HUES48 (cell line): Measurements from ENCODE around the gene PRAC2.

ENCODE experiments used
- H3K27ac ChIP-seq: one replicate; pipeline ENCODE4 v1.7.0; 2013; ENCODE audit warnings: low read depth, low read length, inconsistent platforms
- H3K27me3 ChIP-seq: 2 replicates; pipeline ENCODE4 v1.6.1; 2013; ENCODE audit warnings: mild to moderate bottlenecking, low read length; ENCODE audit not compliant: control insufficient read depth, insufficient read depth
- H3K36me3 ChIP-seq: 2 replicates; pipeline ENCODE4 v1.6.1; 2013; ENCODE audit warnings: low read length; ENCODE audit not compliant: control insufficient read depth, insufficient read depth
- H3K4me1 ChIP-seq: 2 replicates; pipeline ENCODE4 v1.6.1; 2013; ENCODE audit warnings: mild to moderate bottlenecking, low read length; ENCODE audit not compliant: control insufficient read depth, insufficient read depth
- H3K4me3 ChIP-seq: 2 replicates; pipeline ENCODE4 v1.5.1; 2013; ENCODE audit warnings: mild to moderate bottlenecking, low read depth, low read length
- H3K9ac ChIP-seq: 2 replicates; pipeline ENCODE4 v1.6.1; 2013; ENCODE audit warnings: mild to moderate bottlenecking, low read depth, low read length, moderate library complexity
- H3K9me3 ChIP-seq: 2 replicates; pipeline ENCODE4 v1.6.1; 2013; ENCODE audit warnings: low read length; ENCODE audit not compliant: control insufficient read depth, insufficient read depth

PRAC2 gene

GRCh38 chr17:48722915-48723422 lies at the start of gene PRAC2:
PRAC2 (plus strand) TSS chr17:48723185; CDS start chr17:48724411, 1,226 bp downstream.
- H3K9me3 ChIP-seq, result peaks cover 2% of the 10 kb centered on the region
- no peak within 1 kb of the TSS for H3K9ac ChIP-seq
- no peak within 1 kb of the TSS for H3K27ac ChIP-seq
- H3K36me3 ChIP-seq, result no peaks in the 10 kb centered on the region
- H3K27me3 ChIP-seq, result peaks cover 100% of the 10 kb centered on the region
- H3K4me1 ChIP-seq, result peaks cover 48% of the 10 kb centered on the region
- peak within 1 kb of the TSS; percentile 38 for H3K4me3 ChIP-seq

- Histone ChIP-seq H3K27me3 (peaks cover 77% of the 10 kb centered on the region), H3K4me1 (no peaks in the 10 kb centered on the region), H3K9me3 (no peaks in the 10 kb centered on the region), H3K36me3 (no peaks in the 10 kb centered on the region), H3K4me3 (no peak overlapping the region), H3K27ac (no peak overlapping the region), H3K9ac (no peak overlapping the region)
Observed at GRCh38 chr17:48676963-48677558, 45.9 kb upstream of the PRAC2 start.

- H3K9ac ChIP-seq, result no peak overlapping the region
- H3K9me3 ChIP-seq, result no peaks in the 10 kb centered on the region
- no peaks in the 10 kb centered on the region for H3K4me1 ChIP-seq
- H3K4me3 ChIP-seq, result peak overlapping the region; percentile 49; the same call in 1 of the 2 replicates
- H3K27me3 ChIP-seq, result peaks cover 66% of the 10 kb centered on the region
- H3K27ac ChIP-seq, result no peak overlapping the region
- no peaks in the 10 kb centered on the region for H3K36me3 ChIP-seq
Observed at GRCh38 chr17:48678141-48678971, 44.6 kb upstream of the PRAC2 start.

GRCh38 chr17:48679385-48680096 lies 43.4 kb upstream of the PRAC2 start:
- H3K36me3 ChIP-seq, result no peaks in the 10 kb centered on the region
- H3K4me3 ChIP-seq, result no peak overlapping the region
- peaks cover 57% of the 10 kb centered on the region for H3K27me3 ChIP-seq
- no peak overlapping the region for H3K9ac ChIP-seq
- H3K9me3 ChIP-seq, result no peaks in the 10 kb centered on the region
- no peaks in the 10 kb centered on the region for H3K4me1 ChIP-seq
- H3K27ac ChIP-seq, result no peak overlapping the region

DNA sequence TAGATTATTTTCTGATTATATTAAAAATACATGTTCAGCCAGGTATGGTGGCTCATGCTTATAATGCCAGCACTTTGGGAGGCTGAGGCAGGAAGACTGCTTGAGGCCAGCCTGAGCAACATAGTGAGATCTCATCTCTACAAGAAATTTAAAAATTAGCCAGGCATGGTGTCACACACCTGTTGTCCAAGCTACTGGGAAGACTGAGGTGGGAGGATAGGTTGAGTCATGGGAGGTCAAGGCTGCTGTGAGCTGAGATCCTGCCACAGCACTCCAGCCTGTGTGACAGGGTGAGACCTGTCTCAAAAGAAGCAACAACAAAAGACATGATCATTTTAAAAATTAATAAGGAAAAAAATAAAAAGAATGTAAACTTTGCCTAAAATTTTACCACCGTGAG lies 41.4 kb upstream of the PRAC2 start:
- no peak overlapping the region for H3K27ac ChIP-seq
- no peak overlapping the region for H3K4me3 ChIP-seq
- H3K9me3 ChIP-seq, result no peaks in the 10 kb centered on the region
- peaks cover 40% of the 10 kb centered on the region for H3K27me3 ChIP-seq
- no peaks in the 10 kb centered on the region for H3K4me1 ChIP-seq
- no peaks in the 10 kb centered on the region for H3K36me3 ChIP-seq
- no peak overlapping the region for H3K9ac ChIP-seq

GRCh38 chr17:48690655-48691054 lies 32.3 kb upstream of the PRAC2 start:
- H3K36me3 ChIP-seq, result no peaks in the 10 kb centered on the region
- no peaks in the 10 kb centered on the region for H3K9me3 ChIP-seq
- H3K4me1 ChIP-seq, result no peaks in the 10 kb centered on the region
- no peaks in the 10 kb centered on the region; the same call in 1 of the 2 replicates for H3K27me3 ChIP-seq
- H3K9ac ChIP-seq, result no peak overlapping the region
- H3K4me3 ChIP-seq, result no peak overlapping the region
- H3K27ac ChIP-seq, result no peak overlapping the region

GRCh38 chr17:48692049-48692448 lies 30.9 kb upstream of the PRAC2 start:
- H3K27ac ChIP-seq, result no peak overlapping the region
- no peak overlapping the region for H3K4me3 ChIP-seq
- H3K27me3 ChIP-seq, result no peaks in the 10 kb centered on the region
- no peaks in the 10 kb centered on the region for H3K4me1 ChIP-seq
- H3K9me3 ChIP-seq, result no peaks in the 10 kb centered on the region
- H3K9ac ChIP-seq, result no peak overlapping the region
- no peaks in the 10 kb centered on the region for H3K36me3 ChIP-seq

GRCh38 chr17:48693178-48693577 lies 29.8 kb upstream of the PRAC2 start:
- Histone ChIP-seq H3K4me3 (no peak overlapping the region), H3K27me3 (no peaks in the 10 kb centered on the region), H3K9ac (no peak overlapping the region), H3K36me3 (no peaks in the 10 kb centered on the region), H3K4me1 (no peaks in the 10 kb centered on the region), H3K9me3 (no peaks in the 10 kb centered on the region), H3K27ac (no peak overlapping the region)

DNA sequence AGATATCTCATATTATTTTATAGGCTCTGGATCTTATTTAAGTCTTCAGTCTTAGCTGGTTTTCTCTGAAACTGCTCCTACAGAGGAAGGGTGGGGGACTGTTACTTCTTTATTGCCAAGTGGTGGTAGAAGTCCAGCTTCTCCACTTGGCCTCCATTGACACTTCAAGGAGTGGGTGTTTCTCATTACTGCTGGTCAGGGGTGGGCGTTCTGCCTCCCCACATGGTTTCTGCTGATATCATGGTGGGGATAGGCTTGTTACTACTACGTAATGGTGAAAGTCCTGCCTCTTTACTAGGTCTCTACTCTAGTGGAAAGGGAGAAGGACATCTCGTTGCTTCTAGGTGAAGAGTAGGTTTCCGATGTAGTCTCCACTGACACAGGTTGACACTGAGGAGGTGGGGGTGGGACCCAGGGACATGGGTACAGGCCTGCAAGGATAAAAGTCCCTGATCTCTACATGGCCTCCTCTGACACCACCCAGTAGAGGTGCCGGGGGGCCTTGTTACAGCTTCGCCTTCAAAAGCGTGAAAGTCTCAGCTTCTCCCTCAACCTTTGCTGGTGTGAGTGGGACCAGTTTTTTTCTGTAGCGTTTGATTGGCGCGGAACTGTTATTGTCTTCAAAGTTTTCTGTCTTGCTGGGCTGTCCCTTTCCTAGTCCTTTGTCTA lies 21.0 kb upstream of the PRAC2 start:
- Histone ChIP-seq H3K27me3 (peaks cover 36% of the 10 kb centered on the region), H3K9me3 (no peaks in the 10 kb centered on the region), H3K36me3 (no peaks in the 10 kb centered on the region), H3K4me1 (no peaks in the 10 kb centered on the region), H3K27ac (no peak overlapping the region), H3K4me3 (no peak overlapping the region), H3K9ac (no peak overlapping the region)

DNA sequence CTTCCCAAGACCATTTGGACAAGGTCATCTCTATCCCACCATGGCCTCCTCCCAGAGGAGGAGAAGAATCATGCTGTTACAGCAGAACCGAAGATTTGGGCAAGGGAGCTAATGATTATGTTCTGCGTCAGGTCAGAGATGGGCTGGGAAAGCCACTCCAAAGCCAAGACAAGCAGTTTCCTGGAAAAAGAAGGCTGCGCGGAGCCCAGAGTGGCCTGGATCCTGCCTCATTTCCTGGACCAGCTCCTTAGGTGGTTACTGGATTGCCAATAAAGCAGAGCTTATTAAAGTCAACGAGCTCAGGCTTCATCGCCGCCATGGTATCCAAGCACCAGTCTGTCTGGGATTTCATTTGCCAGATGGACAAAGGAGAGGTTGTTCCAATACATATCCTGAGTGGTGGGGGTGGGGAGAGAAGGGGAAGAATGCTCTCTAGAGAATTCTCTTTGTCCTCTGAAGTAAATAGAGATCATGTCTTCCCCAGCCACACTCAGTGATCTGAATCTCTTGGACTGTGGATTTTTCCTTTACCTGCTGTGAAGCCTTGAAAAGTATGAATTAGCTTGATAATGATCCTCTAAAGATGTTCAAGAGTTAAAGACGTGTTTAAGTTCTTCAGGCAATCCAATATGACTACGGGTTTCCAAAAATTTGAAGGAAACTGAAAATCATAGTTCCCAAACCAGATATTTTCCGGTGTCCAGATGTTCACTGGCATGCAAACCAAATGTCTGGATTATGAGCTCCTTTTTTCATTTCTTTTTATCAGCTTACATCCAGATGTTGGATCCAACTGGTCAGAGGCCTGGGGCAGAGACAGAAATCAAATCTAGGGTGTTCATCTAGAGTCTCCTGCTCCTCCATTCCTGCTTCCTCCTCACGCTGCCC lies 18.4 kb upstream of the PRAC2 start:
- Histone ChIP-seq H3K4me1 (no peaks in the 10 kb centered on the region), H3K27me3 (peaks cover 41% of the 10 kb centered on the region), H3K36me3 (no peaks in the 10 kb centered on the region), H3K9ac (no peak overlapping the region), H3K27ac (no peak overlapping the region), H3K4me3 (no peak overlapping the region), H3K9me3 (no peaks in the 10 kb centered on the region)
